Gastrocnemius medialis (tissue), 4 donors: ENCODE results near the gene APOA1.

ENCODE experiments used
- POLR2A ChIP-seq, 2 donors: fragments of 450-650 bp; IDR thresholded peaks; one replicate each; pipeline ENCODE4 v1.6.1; 2017; ENCODE audit warnings: antibody characterized with exemption in 2 of 2, mild to moderate bottlenecking in 2 of 2, moderate library complexity in 2 of 2
- TF ChIP-seq, protein P1 (sequence below), 5 experiments: fragments of 450-650 bp in 3 of 5; fragments of 200-600 bp in 2 of 5; sonication (generic) in 2 of 5; IDR thresholded peaks in 4 of 5; conservative IDR thresholded peaks in 1 of 5; 1 replicate in 4 of 5; 2 replicates in 1 of 5; pipeline ENCODE4 v1.5.1; 2016 to 2019; ENCODE audit warnings: antibody characterized with exemption in 5 of 5, mild to moderate bottlenecking in 3 of 5, moderate library complexity in 3 of 5

DNA sequence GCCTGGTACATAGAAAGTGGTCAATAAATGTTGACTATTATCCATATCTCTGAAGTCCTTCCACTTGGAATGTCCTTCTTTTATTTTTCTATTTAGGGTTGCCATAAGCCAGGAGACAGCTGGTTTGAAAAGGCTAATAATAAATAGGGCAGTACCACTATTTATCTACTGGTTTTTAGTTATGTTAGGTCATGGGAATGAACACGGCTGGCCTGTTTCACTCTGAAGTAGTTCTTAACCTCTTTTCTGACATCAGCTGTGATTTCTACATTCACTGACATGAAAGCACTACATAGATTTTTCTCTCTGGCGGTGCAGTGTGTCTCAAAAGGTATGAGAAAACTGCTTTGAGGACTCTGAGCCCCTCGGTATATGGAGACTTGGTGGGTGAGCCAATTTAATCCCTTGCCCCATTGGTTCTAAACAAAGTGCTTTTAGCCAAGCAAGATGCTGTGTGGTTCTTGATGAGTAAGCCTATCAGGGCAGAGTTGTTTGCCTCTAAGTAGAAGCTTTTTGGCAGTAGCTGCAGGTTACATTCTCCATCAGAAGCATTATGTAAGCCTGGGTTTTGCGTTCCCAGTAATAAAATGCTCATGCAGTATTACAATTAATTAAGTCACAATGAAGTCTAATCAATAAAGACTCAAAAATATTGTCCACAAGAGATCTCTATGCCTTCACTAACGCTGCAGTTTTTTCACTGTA, 48.7 kb upstream of the APOA1 start:
- TF ChIP-seq, protein P1, sequence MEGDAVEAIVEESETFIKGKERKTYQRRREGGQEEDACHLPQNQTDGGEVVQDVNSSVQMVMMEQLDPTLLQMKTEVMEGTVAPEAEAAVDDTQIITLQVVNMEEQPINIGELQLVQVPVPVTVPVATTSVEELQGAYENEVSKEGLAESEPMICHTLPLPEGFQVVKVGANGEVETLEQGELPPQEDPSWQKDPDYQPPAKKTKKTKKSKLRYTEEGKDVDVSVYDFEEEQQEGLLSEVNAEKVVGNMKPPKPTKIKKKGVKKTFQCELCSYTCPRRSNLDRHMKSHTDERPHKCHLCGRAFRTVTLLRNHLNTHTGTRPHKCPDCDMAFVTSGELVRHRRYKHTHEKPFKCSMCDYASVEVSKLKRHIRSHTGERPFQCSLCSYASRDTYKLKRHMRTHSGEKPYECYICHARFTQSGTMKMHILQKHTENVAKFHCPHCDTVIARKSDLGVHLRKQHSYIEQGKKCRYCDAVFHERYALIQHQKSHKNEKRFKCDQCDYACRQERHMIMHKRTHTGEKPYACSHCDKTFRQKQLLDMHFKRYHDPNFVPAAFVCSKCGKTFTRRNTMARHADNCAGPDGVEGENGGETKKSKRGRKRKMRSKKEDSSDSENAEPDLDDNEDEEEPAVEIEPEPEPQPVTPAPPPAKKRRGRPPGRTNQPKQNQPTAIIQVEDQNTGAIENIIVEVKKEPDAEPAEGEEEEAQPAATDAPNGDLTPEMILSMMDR (IDR thresholded peaks at IDR 0.05 in 4 of 5, conservative IDR thresholded peaks at IDR 0.05 in 1 of 5), result no peak
- TF ChIP-seq POLR2A (IDR thresholded peaks at IDR 0.05), result no peak
